PC-9 (cell line): ENCODE results near the gene PON1. TPM values are rescaled to one million over a fixed set of nuclear protein-coding genes. Genes with fewer than 3 reads are reported as not detected.

Source experiments
- BruUV-seq: library from RNA; stranded (reverse); fragments of 400-500 nt; replicated peaks from 2 replicates; lab custom pipeline; 2021; lab: Mats Ljungman, UMichigan
- CTCF ChIA-PET: fragments of 300-600 bp; sonication (Branson Sonifier 250); formaldehyde crosslinking; loops from one replicate; lab custom pipeline; 2022; ENCODE audit warnings: antibody characterized with exemption; lab: Charles Lee
- POLR2A ChIA-PET: fragments of 300-600 bp; sonication (Branson Sonifier 250); formaldehyde crosslinking; loops from one replicate; lab custom pipeline; 2022; ENCODE audit warnings: antibody characterized with exemption; ENCODE audit not compliant: unreplicated experiment; lab: Charles Lee
- DNase-seq, 2 experiments: peaks; one replicate each; pipeline versions ENCODE4 v3.0.0 to v3.0.0-alpha.2; 2015 to 2022; ENCODE audit warnings: mixed read lengths in 1 of 2
- H2AFZ ChIP-seq: fragments of 200-600 bp; sonication (generic); 2 replicates; pipeline ENCODE4 v1.8.1; 2017; ENCODE audit warnings: antibody characterized with exemption
- H3F3A ChIP-seq: fragments of 200-600 bp; sonication (generic); 2 replicates; pipeline ENCODE4 v1.8.1; 2017; ENCODE audit warnings: antibody characterized with exemption, mild to moderate bottlenecking, low read depth; ENCODE audit not compliant: insufficient read depth
- H3K27ac ChIP-seq: fragments of 200-600 bp; sonication (generic); 2 replicates; pipeline ENCODE4 v1.6.1; 2016; ENCODE audit warnings: mixed run types
- H3K27me3 ChIP-seq: fragments of 200-600 bp; sonication (generic); 2 replicates; pipeline ENCODE4 v1.6.1; 2016; ENCODE audit warnings: low read depth, mixed run types; ENCODE audit not compliant: insufficient read depth
- H3K36me3 ChIP-seq: fragments of 200-600 bp; sonication (generic); 2 replicates; pipeline ENCODE4 v1.6.1; 2016; ENCODE audit warnings: low read depth, mixed run types
- H3K4me1 ChIP-seq: fragments of 200-600 bp; sonication (generic); replicated peaks from 2 replicates; pipeline ENCODE4 v1.6.1; 2016; ENCODE audit warnings: mixed run types; ENCODE audit not compliant: insufficient read depth
- H3K4me2 ChIP-seq: fragments of 200-600 bp; sonication (generic); 2 replicates; pipeline ENCODE4 v1.6.1; 2017; ENCODE audit warnings: mixed run types
- H3K4me3 ChIP-seq: fragments of 200-600 bp; sonication (generic); 2 replicates; pipeline ENCODE4 v1.6.1; 2016; ENCODE audit warnings: mixed run types
- H3K79me2 ChIP-seq: fragments of 200-600 bp; sonication (generic); 2 replicates; pipeline ENCODE4 v1.6.1; 2017; ENCODE audit warnings: low read depth, mixed run types
- H3K9me2 ChIP-seq: fragments of 200-600 bp; sonication (generic); 2 replicates; pipeline ENCODE4 v1.8.1; 2017; ENCODE audit warnings: mild to moderate bottlenecking; ENCODE audit not compliant: insufficient read depth
- H3K9me3 ChIP-seq: fragments of 200-600 bp; sonication (generic); 2 replicates; pipeline ENCODE4 v1.8.1; 2016; ENCODE audit warnings: low read depth; ENCODE audit not compliant: insufficient read depth
- H4K20me1 ChIP-seq: fragments of 200-600 bp; sonication (generic); 2 replicates; pipeline ENCODE4 v1.8.1; 2017; ENCODE audit not compliant: insufficient read depth
- CTCF ChIP-seq: fragments of 200-600 bp; sonication (generic); conservative IDR thresholded peaks from 2 replicates; pipeline ENCODE4 v1.6.1; 2017; ENCODE audit warnings: mixed run types, antibody characterized with exemption, mild to moderate bottlenecking, moderate library complexity
- EZH2 ChIP-seq: fragments of 200-600 bp; sonication (generic); IDR thresholded peaks from 2 replicates; pipeline ENCODE4 v1.8.0; 2017; ENCODE audit warnings: antibody characterized with exemption, low read depth
- intact Hi-C: fragments of 100-400 bp; cut with micrococcal nuclease; formaldehyde crosslinking; loops from one replicate; pipeline ENCODE4 v1.10.0; 2022; ENCODE audit not compliant: unreplicated experiment
- total RNA-seq: library from RNA; stranded (reverse); gene quantifications from 2 replicates; pipeline ENCODE4 v1.2.3, GENCODE V29; 2021

Gene PON1
- total RNA-seq, 1 experiment from 2014 or later: not detected

GRCh38 chr7:95250571-95250970 lies 73.8 kb downstream of the PON1 start:
- no TSS peak for BruUV-seq
- POLR2A ChIA-PET: no interaction called here
- no peak overlapping the region for H3K27ac ChIP-seq

More at GRCh38 chr7:95250571-95250970, 73.8 kb downstream of the PON1 start:
- Histone ChIP-seq H3K27me3 (no peaks in the 10 kb centered on the region), H3K4me2 (no peak overlapping the region), H4K20me1 (no peaks in the 10 kb centered on the region), H3K36me3 (no peaks in the 10 kb centered on the region), H3K9me3 (no peaks in the 10 kb centered on the region), H3K4me1 (no peaks in the 10 kb centered on the region), H3K4me3 (no peak overlapping the region), H3K9me2 (no peaks in the 10 kb centered on the region), H3F3A (no peaks in the 10 kb centered on the region), H3K79me2 (no peaks in the 10 kb centered on the region), H2AFZ (no peak overlapping the region)
- DNase-seq: no peak
- TF ChIP-seq EZH2 (no peak), CTCF (no peak)
- CTCF ChIA-PET: no interaction called here
- intact Hi-C loops: no loop called here

Other genes starting within 250 kb of the PON1 start
- gene PON3, start 71.8 kb upstream of the PON1 start, total RNA-seq: 0.85 and 1.5 TPM in 2 replicates
- 45.8 and 50.3 TPM in 2 replicates for gene PON2, start 110.5 kb upstream of the PON1 start, total RNA-seq
- gene ASB4, start 161.4 kb upstream of the PON1 start, total RNA-seq: not detected in 2 replicates